Fibroblast of lung (primary cell): ENCODE data around the gene ZFC3H1.

ENCODE experiments used
- EZH2 ChIP-seq: IDR thresholded peaks from 2 replicates; pipeline ENCODE4 v1.5.1; 2012; ENCODE audit warnings: low read length, control low read depth, mild to moderate bottlenecking; ENCODE audit errors: missing control alignments
- TF ChIP-seq, protein P1 (sequence below), 2 donors: IDR thresholded peaks in 1 of 2; conservative IDR thresholded peaks in 1 of 2; 1 replicate in 1 of 2; 2 replicates in 1 of 2; pipeline ENCODE4 v1.5.1; 2011 to 2012; ENCODE audit warnings: low read length in 2 of 2, control low read depth in 1 of 2, inconsistent platforms in 1 of 2, low read depth in 1 of 2, mild to moderate bottlenecking in 1 of 2

DNA sequence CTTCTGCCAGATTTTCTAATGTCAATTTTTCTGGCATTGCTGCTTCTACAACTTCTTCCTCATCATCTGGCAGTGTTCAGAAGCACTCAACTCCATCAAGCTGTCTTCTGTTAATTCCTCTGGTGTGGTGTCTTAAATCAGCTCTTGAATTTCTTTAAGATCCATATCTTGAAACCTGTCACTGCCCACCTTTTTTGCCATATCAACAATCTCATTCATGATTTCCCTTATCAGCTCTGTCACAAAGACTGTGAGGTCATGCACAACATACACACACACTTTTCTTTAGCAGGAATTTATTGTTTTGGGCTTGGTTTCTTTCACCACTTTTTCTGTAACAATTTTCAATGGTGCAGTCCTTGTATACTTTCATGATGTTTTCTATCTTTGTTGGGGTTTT is 7.7 kb upstream of the ZFC3H1 start:
- TF ChIP-seq, protein P1, sequence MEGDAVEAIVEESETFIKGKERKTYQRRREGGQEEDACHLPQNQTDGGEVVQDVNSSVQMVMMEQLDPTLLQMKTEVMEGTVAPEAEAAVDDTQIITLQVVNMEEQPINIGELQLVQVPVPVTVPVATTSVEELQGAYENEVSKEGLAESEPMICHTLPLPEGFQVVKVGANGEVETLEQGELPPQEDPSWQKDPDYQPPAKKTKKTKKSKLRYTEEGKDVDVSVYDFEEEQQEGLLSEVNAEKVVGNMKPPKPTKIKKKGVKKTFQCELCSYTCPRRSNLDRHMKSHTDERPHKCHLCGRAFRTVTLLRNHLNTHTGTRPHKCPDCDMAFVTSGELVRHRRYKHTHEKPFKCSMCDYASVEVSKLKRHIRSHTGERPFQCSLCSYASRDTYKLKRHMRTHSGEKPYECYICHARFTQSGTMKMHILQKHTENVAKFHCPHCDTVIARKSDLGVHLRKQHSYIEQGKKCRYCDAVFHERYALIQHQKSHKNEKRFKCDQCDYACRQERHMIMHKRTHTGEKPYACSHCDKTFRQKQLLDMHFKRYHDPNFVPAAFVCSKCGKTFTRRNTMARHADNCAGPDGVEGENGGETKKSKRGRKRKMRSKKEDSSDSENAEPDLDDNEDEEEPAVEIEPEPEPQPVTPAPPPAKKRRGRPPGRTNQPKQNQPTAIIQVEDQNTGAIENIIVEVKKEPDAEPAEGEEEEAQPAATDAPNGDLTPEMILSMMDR (conservative IDR thresholded peaks at IDR 0.05 in 1 of 2, IDR thresholded peaks at IDR 0.05 in 1 of 2; ENCODE audit: low read depth in 1 of 2, low read length in 2 of 2) = no peak
- no peak for TF ChIP-seq EZH2
